SK-N-SH (cell line): ENCODE measurements around the gene TSHR. TPM values are rescaled to one million over a fixed set of nuclear protein-coding genes. Genes with fewer than 3 reads are reported as not detected.

ENCODE experiments used
- CTCF ChIA-PET: fragments of 300-600, 350-600 bp; formaldehyde crosslinking; extraction: SDS; loops from one replicate; lab custom pipeline; 2021; lab: Yijun Ruan, JAX
- POLR2A ChIA-PET: fragments of 350-600 bp; sonication (Branson Sonifier 250); formaldehyde crosslinking; extraction: SDS; loops from one replicate; lab custom pipeline; 2020; ENCODE audit warnings: antibody characterized with exemption, inconsistent platforms; lab: Yijun Ruan, JAX
- DNase-seq: peaks from one replicate; pipeline ENCODE4 v3.0.0; 2012
- H2AFZ ChIP-seq: fragments of 200-600 bp; sonication (generic); 2 replicates; pipeline ENCODE4 v1.8.1; 2016; ENCODE audit warnings: antibody characterized with exemption, mild to moderate bottlenecking, low read depth
- H3F3A ChIP-seq: fragments of 200-600 bp; sonication (generic); replicated peaks from 2 replicates; pipeline ENCODE3; 2016; ENCODE audit warnings: antibody characterized with exemption, mild to moderate bottlenecking; ENCODE audit not compliant: insufficient read depth
- H3K27ac ChIP-seq, 2 experiments: fragments of 200-500 bp in 1 of 2; fragments of 200-600 bp in 1 of 2; sonication (Bioruptor generic) in 1 of 2; sonication (generic), shearing (Covaris generic) in 1 of 2; 2 replicates each; pipeline versions ENCODE4 v1.5.1 to v1.6.1; 2014 to 2016; ENCODE audit warnings: low read depth in 2 of 2, inconsistent platforms in 1 of 2, low read length in 1 of 2, mild to moderate bottlenecking in 1 of 2, mixed read lengths in 1 of 2
- H3K27me3 ChIP-seq: fragments of 200-600 bp; sonication (generic), shearing (Covaris generic); 2 replicates; pipeline ENCODE4 v1.6.1; 2016; ENCODE audit warnings: mixed run types; ENCODE audit not compliant: insufficient read depth
- H3K36me3 ChIP-seq, 2 experiments: fragments of 200-500 bp in 1 of 2; fragments of 200-600 bp in 1 of 2; sonication (Bioruptor generic) in 1 of 2; sonication (generic) in 1 of 2; replicated peaks in 1 of 2; 2 replicates each; pipeline versions ENCODE3 to v1.5.1; 2014 to 2016; ENCODE audit warnings: low read length in 1 of 2, mild to moderate bottlenecking in 1 of 2; ENCODE audit not compliant: insufficient read depth in 2 of 2, control insufficient read depth in 1 of 2
- H3K4me1 ChIP-seq, 2 experiments: fragments of 200-500 bp in 1 of 2; fragments of 200-600 bp in 1 of 2; sonication (Bioruptor generic) in 1 of 2; sonication (generic), shearing (Covaris generic) in 1 of 2; 2 replicates each; pipeline versions ENCODE4 v1.5.1 to v1.6.1; 2014 to 2016; ENCODE audit warnings: low read depth in 1 of 2, low read length in 1 of 2, mixed run types in 1 of 2; ENCODE audit not compliant: insufficient read depth in 2 of 2, control insufficient read depth in 1 of 2
- H3K4me2 ChIP-seq: fragments of 200-600 bp; sonication (generic), shearing (Covaris generic); 2 replicates; pipeline ENCODE4 v1.6.1; 2017; ENCODE audit warnings: mixed run types
- H3K4me3 ChIP-seq, 2 experiments: fragments of 200-500 bp in 1 of 2; fragments of 200-600 bp in 1 of 2; sonication (Bioruptor generic) in 1 of 2; sonication (generic), shearing (Covaris generic) in 1 of 2; 2 replicates each; pipeline versions ENCODE4 v1.5.1 to v1.8.1; 2014 to 2016; ENCODE audit warnings: low read depth in 2 of 2, inconsistent platforms in 1 of 2, low read length in 1 of 2, mild to moderate bottlenecking in 1 of 2, mixed read lengths in 1 of 2, moderate library complexity in 1 of 2
- H3K79me2 ChIP-seq: fragments of 200-600 bp; sonication (generic); 2 replicates; pipeline ENCODE4 v1.8.1; 2017; ENCODE audit warnings: mild to moderate bottlenecking; ENCODE audit not compliant: insufficient read depth
- H3K9ac ChIP-seq: fragments of 200-600 bp; sonication (generic); 2 replicates; pipeline ENCODE4 v1.6.1; 2017; ENCODE audit warnings: mixed run types
- H3K9me2 ChIP-seq: fragments of 200-600 bp; sonication (generic); 2 replicates; pipeline ENCODE4 v1.6.1; 2017; ENCODE audit warnings: mixed run types
- H3K9me3 ChIP-seq: fragments of 200-600 bp; sonication (generic); 2 replicates; pipeline ENCODE4 v1.6.1; 2017; ENCODE audit warnings: mixed run types, mild to moderate bottlenecking, moderate library complexity
- H4K20me1 ChIP-seq: fragments of 200-600 bp; sonication (generic); 2 replicates; pipeline ENCODE4 v1.6.1; 2017; ENCODE audit warnings: mild to moderate bottlenecking, mixed run types; ENCODE audit not compliant: insufficient read depth
- CHD2 ChIP-seq: fragments of 150-350 bp; IDR thresholded peaks from 2 replicates; pipeline ENCODE4 v1.6.1; 2018; ENCODE audit warnings: low read length; ENCODE audit not compliant: partially characterized antibody
- ELF1 ChIP-seq: IDR thresholded peaks from 2 replicates; pipeline ENCODE4 v1.4.0; 2012
- EZH2phosphoT487 ChIP-seq: fragments of 200-600 bp; sonication (generic); IDR thresholded peaks from 2 replicates; pipeline ENCODE4 v1.6.1; 2017; ENCODE audit warnings: low read depth, mixed run types, mild to moderate bottlenecking, antibody characterized with exemption, moderate library complexity, borderline replicate concordance
- FOSL2 ChIP-seq: IDR thresholded peaks from 2 replicates; pipeline ENCODE4 v1.4.0; 2012; ENCODE audit warnings: low read depth, mild to moderate bottlenecking, moderate library complexity, borderline replicate concordance
- GABPA ChIP-seq: IDR thresholded peaks from 2 replicates; pipeline ENCODE4 v1.4.0; 2012; ENCODE audit warnings: low read depth, mild to moderate bottlenecking
- GATA2 ChIP-seq: sonication (generic); formaldehyde crosslinking; IDR thresholded peaks from 2 replicates; pipeline ENCODE4 v1.5.0; 2020; ENCODE audit warnings: mild to moderate bottlenecking, missing genetic modification reagents
- JUND ChIP-seq: IDR thresholded peaks from 2 replicates; pipeline ENCODE4 v1.4.0; 2012
- MEF2A ChIP-seq: IDR thresholded peaks from 2 replicates; pipeline ENCODE4 v1.4.0; 2012; ENCODE audit warnings: low read depth, borderline replicate concordance
- MXI1 ChIP-seq: IDR thresholded peaks from 2 replicates; pipeline ENCODE4 v1.6.1; 2012; ENCODE audit warnings: mild to moderate bottlenecking, low read depth, low read length, improper control_type of control experiment
- RAD21 ChIP-seq: IDR thresholded peaks from 2 replicates; pipeline ENCODE4 v1.6.1; 2012; ENCODE audit warnings: mild to moderate bottlenecking, low read length
- SIN3A ChIP-seq: IDR thresholded peaks from 2 replicates; pipeline ENCODE4 v1.6.1; 2012; ENCODE audit warnings: low read depth, mild to moderate bottlenecking, low read length, moderate library complexity, borderline replicate concordance
- TAF1 ChIP-seq: IDR thresholded peaks from 2 replicates; pipeline ENCODE4 v1.6.1; 2012; ENCODE audit warnings: low read depth, mild to moderate bottlenecking, low read length, moderate library complexity, borderline replicate concordance
- TCF12 ChIP-seq: IDR thresholded peaks from 2 replicates; pipeline ENCODE4 v1.4.0; 2012
- TEAD4 ChIP-seq: IDR thresholded peaks from 2 replicates; pipeline ENCODE4 v1.4.0; 2012; ENCODE audit warnings: mild to moderate bottlenecking, borderline replicate concordance; ENCODE audit not compliant: insufficient read depth
- WGBS: methylation state at CpG from one replicate; pipeline ENCODE4 v1.1.6; 2017; ENCODE audit warnings: low lambda C conversion rate; 5-methylcytosine and 5-hydroxymethylcytosine counted together
- polyA plus RNA-seq, 3 experiments: library from polyadenylated mRNA; depleted of rRNA; stranded (reverse); fragments of >200 nt; gene quantifications; 2 replicates each; pipeline ENCODE4 v1.2.3, GENCODE V29; 2012
- TF ChIP-seq, protein P1 (sequence below): IDR thresholded peaks from 2 replicates; pipeline ENCODE4 v1.4.0; 2012; ENCODE audit warnings: low read depth, borderline replicate concordance
- TF ChIP-seq, protein P2 (sequence below): fragments of 200-600 bp; sonication (generic); IDR thresholded peaks from 2 replicates; pipeline ENCODE4 v1.6.1; 2017; ENCODE audit warnings: antibody characterized with exemption, mild to moderate bottlenecking, moderate library complexity

Gene TSHR
- polyA plus RNA-seq, 1 of the 3 experiments (the other 2 are of a cell fraction): not detected

DNA sequence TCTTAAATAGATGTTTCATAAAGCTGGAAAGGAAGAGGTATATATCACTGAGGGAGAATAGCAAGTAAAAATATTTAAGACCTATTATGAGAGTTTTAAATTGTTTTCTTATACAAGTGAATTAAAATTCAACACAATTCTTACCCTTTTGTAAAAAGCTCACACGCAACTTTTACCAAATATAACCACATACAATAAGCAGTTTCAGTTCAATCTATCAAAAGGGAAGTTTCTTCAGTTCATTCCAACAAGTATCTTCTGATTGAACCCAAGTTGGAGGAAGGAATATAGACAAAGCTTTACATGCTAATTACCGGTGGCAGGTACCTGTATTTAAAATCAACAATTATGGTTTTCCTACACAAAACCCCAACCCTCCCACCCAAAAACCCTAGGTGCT lies 224.2 kb downstream of the TSHR start:
- H4K20me1 ChIP-seq: no peaks in the 10 kb centered on the region
- no peaks in the 10 kb centered on the region for H3K4me1 ChIP-seq
- H3F3A ChIP-seq: peaks cover 11% of the 10 kb centered on the region
- H3K9me3 ChIP-seq: no peaks in the 10 kb centered on the region
- H2AFZ ChIP-seq: no peak overlapping the region
- H3K9me2 ChIP-seq: no peaks in the 10 kb centered on the region
- 0 out of 2 replicates have a peak, but pooled peaks cover 4% of the 10 kb centered on the region for H3K79me2 ChIP-seq
- peaks cover 36 to 45% of the 10 kb centered on the region in 2 experiments for H3K36me3 ChIP-seq
- ChIA-PET CTCF (interaction anchor here (0.7 to 3.1 kb wide), 2 partner anchors 9 to 285 kb away, joined by 3 to 17 read pairs; no protein-coding TSS in a partner anchor), POLR2A (no interaction called here)
- TF ChIP-seq MXI1 (no peak), SIN3A (no peak), FOSL2 (no peak), TEAD4 (no peak), GATA2 (CRISPR knock-in tag) (no peak), TCF12 (no peak), TAF1 (no peak), ELF1 (no peak), RAD21 (no peak), MEF2A (no peak), GABPA (no peak), CHD2 (no peak), EZH2phosphoT487 (no peak), JUND (no peak)
- TF ChIP-seq, protein P1, sequence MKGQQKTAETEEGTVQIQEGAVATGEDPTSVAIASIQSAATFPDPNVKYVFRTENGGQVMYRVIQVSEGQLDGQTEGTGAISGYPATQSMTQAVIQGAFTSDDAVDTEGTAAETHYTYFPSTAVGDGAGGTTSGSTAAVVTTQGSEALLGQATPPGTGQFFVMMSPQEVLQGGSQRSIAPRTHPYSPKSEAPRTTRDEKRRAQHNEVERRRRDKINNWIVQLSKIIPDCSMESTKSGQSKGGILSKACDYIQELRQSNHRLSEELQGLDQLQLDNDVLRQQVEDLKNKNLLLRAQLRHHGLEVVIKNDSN: no peak
- TF ChIP-seq, protein P2, sequence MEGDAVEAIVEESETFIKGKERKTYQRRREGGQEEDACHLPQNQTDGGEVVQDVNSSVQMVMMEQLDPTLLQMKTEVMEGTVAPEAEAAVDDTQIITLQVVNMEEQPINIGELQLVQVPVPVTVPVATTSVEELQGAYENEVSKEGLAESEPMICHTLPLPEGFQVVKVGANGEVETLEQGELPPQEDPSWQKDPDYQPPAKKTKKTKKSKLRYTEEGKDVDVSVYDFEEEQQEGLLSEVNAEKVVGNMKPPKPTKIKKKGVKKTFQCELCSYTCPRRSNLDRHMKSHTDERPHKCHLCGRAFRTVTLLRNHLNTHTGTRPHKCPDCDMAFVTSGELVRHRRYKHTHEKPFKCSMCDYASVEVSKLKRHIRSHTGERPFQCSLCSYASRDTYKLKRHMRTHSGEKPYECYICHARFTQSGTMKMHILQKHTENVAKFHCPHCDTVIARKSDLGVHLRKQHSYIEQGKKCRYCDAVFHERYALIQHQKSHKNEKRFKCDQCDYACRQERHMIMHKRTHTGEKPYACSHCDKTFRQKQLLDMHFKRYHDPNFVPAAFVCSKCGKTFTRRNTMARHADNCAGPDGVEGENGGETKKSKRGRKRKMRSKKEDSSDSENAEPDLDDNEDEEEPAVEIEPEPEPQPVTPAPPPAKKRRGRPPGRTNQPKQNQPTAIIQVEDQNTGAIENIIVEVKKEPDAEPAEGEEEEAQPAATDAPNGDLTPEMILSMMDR: no peak
- TF ChIP-seq, all 33 proteins: peak for 0
- WGBS: 97% methylated on average over 2 of the region's 2 CpGs
- no peaks in the 10 kb centered on the region for H3K27me3 ChIP-seq
- no peak overlapping the region for H3K4me2 ChIP-seq
- H3K27ac ChIP-seq: no peak overlapping the region
- no peak for DNase-seq
- H3K4me3 ChIP-seq: no peak overlapping the region
- no peak overlapping the region for H3K9ac ChIP-seq
